ENCODE data around the gene WDR11. TPM values are rescaled to one million over a fixed set of nuclear protein-coding genes. Genes with fewer than 3 reads are reported as not detected.

WDR11 gene
- total RNA-seq, 4 donors from 2014 or later, result 40.5 to 61.8 (median 57.7) TPM

GRCh38 chr10:120854388-120854787, 3.2 kb downstream of the WDR11 start:
- DNase-seq (ENCODE audit: low spot score in 2 of 2), result no peak
- Histone ChIP-seq H3K4me3 (no peak overlapping the region), H3K4me1 (peaks cover 0 to 31% (median 10%) of the 10 kb centered on the region in 4 donors), H3K27me3 (no peaks in the 10 kb centered on the region), H3K36me3 (peaks cover 0 to 40% (median 7%) of the 10 kb centered on the region in 3 donors), H3K27ac (no peak overlapping the region), H3K9me3 (no peaks in the 10 kb centered on the region)
- no peak for TF ChIP-seq EP300 (IDR thresholded peaks at IDR 0.05)
- TF ChIP-seq, protein P1, sequence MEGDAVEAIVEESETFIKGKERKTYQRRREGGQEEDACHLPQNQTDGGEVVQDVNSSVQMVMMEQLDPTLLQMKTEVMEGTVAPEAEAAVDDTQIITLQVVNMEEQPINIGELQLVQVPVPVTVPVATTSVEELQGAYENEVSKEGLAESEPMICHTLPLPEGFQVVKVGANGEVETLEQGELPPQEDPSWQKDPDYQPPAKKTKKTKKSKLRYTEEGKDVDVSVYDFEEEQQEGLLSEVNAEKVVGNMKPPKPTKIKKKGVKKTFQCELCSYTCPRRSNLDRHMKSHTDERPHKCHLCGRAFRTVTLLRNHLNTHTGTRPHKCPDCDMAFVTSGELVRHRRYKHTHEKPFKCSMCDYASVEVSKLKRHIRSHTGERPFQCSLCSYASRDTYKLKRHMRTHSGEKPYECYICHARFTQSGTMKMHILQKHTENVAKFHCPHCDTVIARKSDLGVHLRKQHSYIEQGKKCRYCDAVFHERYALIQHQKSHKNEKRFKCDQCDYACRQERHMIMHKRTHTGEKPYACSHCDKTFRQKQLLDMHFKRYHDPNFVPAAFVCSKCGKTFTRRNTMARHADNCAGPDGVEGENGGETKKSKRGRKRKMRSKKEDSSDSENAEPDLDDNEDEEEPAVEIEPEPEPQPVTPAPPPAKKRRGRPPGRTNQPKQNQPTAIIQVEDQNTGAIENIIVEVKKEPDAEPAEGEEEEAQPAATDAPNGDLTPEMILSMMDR (IDR thresholded peaks at IDR 0.05), result no peak
- TF ChIP-seq POLR2A (IDR thresholded peaks at IDR 0.05), result no peak
- WGBS, 2 donors, result 93 to 97% methylated on average over 2 of the region's 2 CpGs

DNA sequence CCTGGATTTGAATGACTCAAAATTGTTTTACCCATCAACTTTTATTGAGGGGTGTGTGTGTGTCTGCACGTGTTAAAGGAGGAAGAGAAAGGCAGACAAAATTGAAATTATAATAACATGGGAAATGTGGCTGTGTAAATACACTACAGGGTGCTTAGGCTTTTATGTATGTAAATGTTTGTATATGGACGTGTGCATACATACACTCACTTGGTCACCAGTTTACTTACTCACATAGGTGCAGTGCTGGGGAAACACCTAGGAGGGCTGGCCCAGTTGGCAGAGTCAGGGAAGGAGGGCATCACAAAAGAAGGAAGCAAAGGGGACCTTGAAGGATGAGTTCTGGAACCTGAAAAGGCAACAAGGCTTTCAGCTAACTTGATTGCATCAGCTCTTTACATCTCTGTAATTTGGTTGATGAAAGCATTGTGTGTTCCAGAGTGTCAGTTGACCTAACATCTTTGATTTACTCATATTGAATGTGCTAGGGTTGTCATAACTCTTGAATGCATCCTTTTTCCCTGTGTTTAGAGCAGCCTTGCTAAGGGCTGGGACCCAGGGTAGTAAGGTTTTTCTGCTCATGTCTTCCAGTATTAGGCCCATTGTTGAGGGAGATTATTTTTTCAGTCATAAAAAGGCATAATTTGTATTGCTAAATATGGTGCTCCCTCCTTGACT, 10.2 kb downstream of the WDR11 start:
- Histone ChIP-seq H3K27ac (no peak overlapping the region), H3K9me3 (no peaks in the 10 kb centered on the region), H3K27me3 (no peaks in the 10 kb centered on the region), H3K4me3 (no peak overlapping the region), H3K36me3 (peaks cover 0 to 64% (median 17%) of the 10 kb centered on the region in 3 donors), H3K4me1 (no peaks in the 10 kb centered on the region)
- WGBS, 2 donors, result 92 to 95% methylated on average over 2 of the region's 2 CpGs
- TF ChIP-seq POLR2A (IDR thresholded peaks at IDR 0.05) (no peak), EP300 (IDR thresholded peaks at IDR 0.05) (no peak)
- TF ChIP-seq, protein P1 (IDR thresholded peaks at IDR 0.05), result no peak
- no peak for DNase-seq (ENCODE audit: low spot score in 2 of 2)

GRCh38 chr10:120873741-120874140, 22.6 kb downstream of the WDR11 start:
- Histone ChIP-seq H3K27me3 (no peaks in the 10 kb centered on the region), H3K9me3 (no peaks in the 10 kb centered on the region), H3K4me1 (no peaks in the 10 kb centered on the region), H3K4me3 (no peak overlapping the region), H3K27ac (no peak overlapping the region), H3K36me3 (peaks cover 6 to 87% (median 7%) of the 10 kb centered on the region in 3 donors)
- no peak for DNase-seq (ENCODE audit: low spot score in 2 of 2)
- no peak for TF ChIP-seq EP300 (IDR thresholded peaks at IDR 0.05)
- TF ChIP-seq POLR2A (IDR thresholded peaks at IDR 0.05), result no peak
- TF ChIP-seq, protein P1 (IDR thresholded peaks at IDR 0.05), result no peak

GRCh38 chr10:120883071-120883470, 31.9 kb downstream of the WDR11 start:
- Histone ChIP-seq H3K9me3 (no peaks in the 10 kb centered on the region), H3K4me3 (no peak overlapping the region), H3K27me3 (no peaks in the 10 kb centered on the region), H3K4me1 (no peaks in the 10 kb centered on the region), H3K36me3 (peaks cover 0 to 74% (median 4%) of the 10 kb centered on the region in 3 donors), H3K27ac (no peak overlapping the region)
- WGBS, 2 donors, result 69 to 73% methylated on average over 1 of the region's 1 CpG
- TF ChIP-seq EP300 (IDR thresholded peaks at IDR 0.05) (no peak), POLR2A (IDR thresholded peaks at IDR 0.05) (no peak)
- TF ChIP-seq, protein P1 (IDR thresholded peaks at IDR 0.05), result no peak
- DNase-seq (ENCODE audit: low spot score in 2 of 2), result no peak

GRCh38 chr10:120887482-120887881, 36.3 kb downstream of the WDR11 start:
- Histone ChIP-seq H3K4me3 (no peak overlapping the region), H3K4me1 (no peaks in the 10 kb centered on the region), H3K27me3 (no peaks in the 10 kb centered on the region), H3K9me3 (no peaks in the 10 kb centered on the region), H3K36me3 (peaks cover 0 to 86% (median 2%) of the 10 kb centered on the region in 3 donors), H3K27ac (no peak overlapping the region)
- no peak for DNase-seq (ENCODE audit: low spot score in 2 of 2)
- TF ChIP-seq, protein P1 (IDR thresholded peaks at IDR 0.05), result no peak
- TF ChIP-seq POLR2A (IDR thresholded peaks at IDR 0.05) (no peak), EP300 (IDR thresholded peaks at IDR 0.05) (no peak)
- 84 to 93% methylated on average over 3 of the region's 3 CpGs for WGBS, 2 donors

All from tibial nerve (tissue), 4 donors.